ENCODE results near the gene EXOC6B.

- TF ChIP-seq CTCF (IDR thresholded peaks at IDR 0.05): no peak
- no peak for TF ChIP-seq POLR2A (IDR thresholded peaks at IDR 0.05)
Measured at GRCh38 chr2:72561621-72562318, 264.1 kb downstream of the EXOC6B start.
